Spleen (tissue), 11 donors: ENCODE data around the gene CNPY2. TPM values are rescaled to one million over a fixed set of nuclear protein-coding genes. Genes with fewer than 3 reads are reported as not detected.
"Not testable (repeated sequence)": the region's sequence is repeated elsewhere in the genome, so short reads cannot be mapped to it uniquely, and the experiment has no call there.

ENCODE experiments used
- DNase-seq: peaks from one replicate; pipeline ENCODE4 v3.0.0-alpha.2; 2020
- H3K27ac ChIP-seq, 8 donors: fragments of 200-600 bp; sonication (generic) in 7 of 8; 1 replicate in 4 of 8; 2 replicates in 4 of 8; pipeline versions ENCODE4 v1.5.0 to v1.8.0; 2016 to 2021; ENCODE audit warnings: inconsistent platforms in 4 of 8, mild to moderate bottlenecking in 4 of 8, moderate library complexity in 1 of 8
- H3K27me3 ChIP-seq, 7 donors: fragments of 200-600 bp; sonication (generic) in 6 of 7; replicated peaks in 1 of 7; 1 replicate in 4 of 7; 2 replicates in 3 of 7; pipeline versions ENCODE4 v1.5.0 to v1.8.0; 2016 to 2021; ENCODE audit warnings: inconsistent platforms in 3 of 7, mild to moderate bottlenecking in 1 of 7
- H3K36me3 ChIP-seq, 6 donors: fragments of 200-600 bp; sonication (generic) in 5 of 6; 1 replicate in 4 of 6; 2 replicates in 2 of 6; pipeline versions ENCODE4 v1.5.0 to v1.8.0; 2016 to 2021; ENCODE audit warnings: inconsistent platforms in 2 of 6
- H3K4me1 ChIP-seq, 6 donors: fragments of 200-600 bp; sonication (generic) in 5 of 6; 1 replicate in 3 of 6; 2 replicates in 3 of 6; pipeline versions ENCODE4 v1.5.0 to v1.8.0; 2016 to 2021; ENCODE audit warnings: inconsistent platforms in 3 of 6
- H3K4me3 ChIP-seq, 8 donors: fragments of 200-600 bp; sonication (generic) in 7 of 8; 1 replicate in 4 of 8; 2 replicates in 4 of 8; pipeline versions ENCODE4 v1.5.0 to v1.8.0; 2016 to 2021; ENCODE audit warnings: inconsistent platforms in 4 of 8, mild to moderate bottlenecking in 4 of 8, moderate library complexity in 2 of 8
- H3K9me3 ChIP-seq, 8 donors: fragments of 200-600 bp; sonication (generic) in 7 of 8; 1 replicate in 4 of 8; 2 replicates in 4 of 8; pipeline versions ENCODE4 v1.5.0 to v1.8.0; 2016 to 2021; ENCODE audit warnings: inconsistent platforms in 4 of 8
- CTCF ChIP-seq, 11 experiments: fragments of 200-600 bp in 7 of 11; fragments of 450-650 bp in 4 of 11; sonication (generic) in 4 of 11; IDR thresholded peaks in 8 of 11; conservative IDR thresholded peaks in 3 of 11; 1 replicate in 7 of 11; 2 replicates in 4 of 11; pipeline versions ENCODE4 v1.4.0 to v1.8.0; 2016 to 2021; ENCODE audit warnings: antibody characterized with exemption in 11 of 11, inconsistent platforms in 4 of 11, mild to moderate bottlenecking in 1 of 11
- POLR2A ChIP-seq, 3 donors: fragments of 450-650 bp; IDR thresholded peaks; one replicate each; pipeline ENCODE4 v1.5.1; 2017; ENCODE audit warnings: antibody characterized with exemption in 3 of 3, mild to moderate bottlenecking in 1 of 3
- POLR2AphosphoS5 ChIP-seq, 3 donors: sonication (generic); formaldehyde crosslinking; IDR thresholded peaks; one replicate each; pipeline ENCODE4 v1.5.1; 2017; ENCODE audit warnings: antibody characterized with exemption in 3 of 3
- WGBS, 5 donors: extraction: QIAGEN DNeasy Blood & Tissue Kit in 3 of 5; methylation state at CpG; one replicate each; pipeline versions ENCODE4 v1.1.5 to v1.1.7; 2013 to 2018; 5-methylcytosine and 5-hydroxymethylcytosine counted together
- intact Hi-C: fragments of 100-400 bp; cut with DNase I; formaldehyde crosslinking; loops from one replicate; pipeline ENCODE4 v1.15.0; 2023; ENCODE audit warnings: low total_unique reads
- polyA plus RNA-seq, 3 donors: library from polyadenylated mRNA; stranded (reverse); fragments of 200-250 nt; gene quantifications; one replicate each; pipeline ENCODE4 v1.2.1, GENCODE V29; 2013
- total RNA-seq, 7 donors: library from RNA; depleted of rRNA in 3 of 7; stranded (reverse); fragments of >200 nt in 3 of 7; fragmentation: NEBNext Ultra II Directional in 4 of 7; extraction: Animal tissue kit (Norgen Biotek cat#: 25700) in 4 of 7; gene quantifications; one replicate each; pipeline versions ENCODE4 v1.1.0 to v1.2.1, GENCODE V29; 2016 to 2021
- donor health status: healthy with polysubstance abuse.
- donor health status: DM: no; HTN: no; CAD: no; lungs with moderate emphysema.
- donor health status: DM: no; HTN: no; CAD: no.
- donor health status: Bipolar disorder and iron deficiency.
- donor health status: healthy.
- donor health status: DM: no; HTN: no; CAD: no.
- donor health status: DM: yes; HTN: yes; CAD: no.

The CNPY2 gene
- total and polyA plus RNA-seq, 10 donors, result 63.0 to 86.9 (median 73.6) TPM

GRCh38 chr12:56326126-56326525 is 10.3 kb upstream of the CNPY2 start:
- H3K27ac ChIP-seq, result no peak overlapping the region
- H3K9me3 ChIP-seq, result no peaks in the 10 kb centered on the region
- peak; percentile 58 for DNase-seq
- H3K4me3 ChIP-seq, result no peak overlapping the region
- intact Hi-C loops, result no loop called here
- no peak for TF ChIP-seq POLR2A (IDR thresholded peaks at IDR 0.05)
- no peak for TF ChIP-seq POLR2AphosphoS5 (IDR thresholded peaks at IDR 0.05)
- TF ChIP-seq CTCF (IDR thresholded peaks at IDR 0.05 in 8 of 11, conservative IDR thresholded peaks at IDR 0.05 in 3 of 11), result no peak
- no peaks in the 10 kb centered on the region for H3K4me1 ChIP-seq
- 96 to 97% (median 97%) methylated on average over 8 of the region's 8 CpGs for WGBS, 5 donors
- H3K36me3 ChIP-seq, result peaks cover 0 to 78% (median 72%) of the 10 kb centered on the region in 6 donors
- H3K27me3 ChIP-seq, result no peaks in the 10 kb centered on the region

- H3K4me1 ChIP-seq, result no peaks in the 10 kb centered on the region
- H3K27me3 ChIP-seq, result no peaks in the 10 kb centered on the region
- peak; percentile 9 for DNase-seq
- intact Hi-C loops, result no loop called here
- TF ChIP-seq POLR2AphosphoS5 (IDR thresholded peaks at IDR 0.05), result no peak
- no peak for TF ChIP-seq POLR2A (IDR thresholded peaks at IDR 0.05)
- no peak for TF ChIP-seq CTCF (IDR thresholded peaks at IDR 0.05 in 8 of 11, conservative IDR thresholded peaks at IDR 0.05 in 3 of 11)
- no peak overlapping the region for H3K27ac ChIP-seq
- no peaks in the 10 kb centered on the region for H3K9me3 ChIP-seq
- peaks cover 0 to 97% (median 87%) of the 10 kb centered on the region in 6 donors for H3K36me3 ChIP-seq
- 91 to 95% (median 93%) methylated on average over 6 of the region's 6 CpGs for WGBS, 5 donors
- no peak overlapping the region for H3K4me3 ChIP-seq
These were observed 8.4 kb upstream of the CNPY2 start for GRCh38 chr12:56324206-56324605.

- H3K4me1 ChIP-seq, DNase-seq, intact Hi-C loops, H3K27ac ChIP-seq, H3K4me3 ChIP-seq, H3K9me3 ChIP-seq, H3K27me3 ChIP-seq: not testable (repeated sequence)
- peaks cover 0 to 90% (median 72%) of the 10 kb centered on the region in 6 donors for H3K36me3 ChIP-seq
- WGBS, 5 donors, result 89 to 96% (median 93%) methylated on average over 8 of the region's 8 CpGs
These were observed 5.8 kb upstream of the CNPY2 start for GRCh38 chr12:56321610-56322009.

GRCh38 chr12:56321027-56321426 is 5.2 kb upstream of the CNPY2 start:
- TF ChIP-seq CTCF (IDR thresholded peaks at IDR 0.05 in 8 of 11, conservative IDR thresholded peaks at IDR 0.05 in 3 of 11) (no peak), POLR2AphosphoS5 (IDR thresholded peaks at IDR 0.05) (no peak), POLR2A (IDR thresholded peaks at IDR 0.05) (no peak)

GRCh38 chr12:56317675-56318074 is 1.9 kb upstream of the CNPY2 start:
- H3K27ac ChIP-seq, result no peak overlapping the region
- 92 to 100% (median 96%) methylated on average over 3 of the region's 3 CpGs for WGBS, 5 donors
- no peak for DNase-seq
- H3K4me1 ChIP-seq, result peaks cover 6 to 30% (median 21%) of the 10 kb centered on the region in 6 donors
- no peak overlapping the region for H3K4me3 ChIP-seq
- intact Hi-C loops, result no loop called here
- H3K9me3 ChIP-seq, result no peaks in the 10 kb centered on the region
- no peaks in the 10 kb centered on the region for H3K27me3 ChIP-seq
- H3K36me3 ChIP-seq, result peaks cover 0 to 71% (median 38%) of the 10 kb centered on the region in 6 donors
- no peak for TF ChIP-seq POLR2AphosphoS5 (IDR thresholded peaks at IDR 0.05)
- TF ChIP-seq POLR2A (IDR thresholded peaks at IDR 0.05), result no peak
- no peak for TF ChIP-seq CTCF (IDR thresholded peaks at IDR 0.05 in 8 of 11, conservative IDR thresholded peaks at IDR 0.05 in 3 of 11)

More at GRCh38 chr12:56321027-56321426, 5.2 kb upstream of the CNPY2 start:
- Histone ChIP-seq H3K27ac (no peak overlapping the region), H3K36me3 (peaks cover 0 to 84% (median 66%) of the 10 kb centered on the region in 6 donors), H3K27me3 (no peaks in the 10 kb centered on the region), H3K4me3 (no peak overlapping the region), H3K9me3 (no peaks in the 10 kb centered on the region), H3K4me1 (peaks cover 3 to 12% (median 7%) of the 10 kb centered on the region in 6 donors)
- no peak for DNase-seq
- intact Hi-C loops, result no loop called here
- WGBS, 5 donors, result 63 to 95% (median 84%) methylated on average over 2 of the region's 2 CpGs
